Mononuclear cell (primary cell): ENCODE data around the gene ULBP2. TPM values are rescaled to one million over a fixed set of nuclear protein-coding genes. Genes with fewer than 3 reads are reported as not detected.
"Not testable (repeated sequence)": the region's sequence is repeated elsewhere in the genome, so short reads cannot be mapped to it uniquely, and the experiment has no call there.

ENCODE experiments used
- H3K27me3 ChIP-seq: 2 replicates; pipeline ENCODE4 v1.6.0; 2011; ENCODE audit warnings: low read length, control low read depth; ENCODE audit not compliant: insufficient read depth
- H3K4me1 ChIP-seq: 2 replicates; pipeline ENCODE4 v1.5.1; 2011; ENCODE audit warnings: mild to moderate bottlenecking, low read length, control low read depth; ENCODE audit not compliant: insufficient read depth
- H3K4me3 ChIP-seq: 2 replicates; pipeline ENCODE4 v1.5.1; 2011; ENCODE audit warnings: mild to moderate bottlenecking, low read length, moderate library complexity
- H3K9me3 ChIP-seq: 2 replicates; pipeline ENCODE4 v1.5.1; 2011; ENCODE audit warnings: low read depth, mild to moderate bottlenecking, control low read depth, low read length
- total RNA-seq: library from RNA; depleted of rRNA; stranded (reverse); fragments of >200 nt; gene quantifications from one replicate; pipeline ENCODE4 v1.2.3, GENCODE V29; 2012

The ULBP2 gene
- total RNA-seq, 1 donor = 0.94 TPM

DNA sequence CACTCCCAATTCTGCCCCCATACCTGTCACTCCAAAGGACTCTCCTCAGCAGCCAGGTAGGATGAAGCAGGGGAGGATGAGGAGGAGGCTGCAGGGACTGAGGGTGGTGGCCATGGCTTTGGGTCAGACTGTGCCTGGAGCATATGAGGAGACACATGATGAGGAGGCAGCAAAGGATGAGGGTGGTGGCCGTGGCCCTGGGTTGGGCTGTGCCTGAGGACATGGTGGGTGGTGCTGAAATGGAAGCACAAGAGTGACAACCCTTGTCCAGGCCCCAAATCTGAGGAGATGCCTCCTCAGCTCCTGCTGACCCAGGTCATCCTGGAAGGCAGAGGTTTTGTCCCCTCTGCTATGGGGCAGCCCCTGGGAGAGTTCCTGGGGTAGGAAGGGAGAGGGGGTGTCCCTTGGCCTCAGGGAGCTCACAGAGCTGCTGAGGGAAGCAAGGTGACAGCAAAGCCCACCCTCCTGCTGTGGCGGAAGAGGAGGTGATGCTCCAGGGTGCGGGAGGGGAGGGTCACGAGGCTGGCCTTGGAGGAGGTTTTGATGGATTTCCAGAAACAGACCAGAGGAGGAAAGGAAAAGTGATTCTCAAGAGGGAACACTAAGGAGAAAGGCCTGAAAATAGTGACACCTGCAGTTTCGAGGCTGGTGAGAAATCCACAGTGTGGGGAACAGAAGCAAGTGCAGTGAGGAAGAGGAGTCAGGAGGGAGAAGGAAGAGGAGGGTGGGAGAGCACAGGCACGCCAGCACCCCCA, 23.5 kb upstream of the ULBP2 start:
- H3K4me1 ChIP-seq = peaks cover 8% of the 10 kb centered on the region
- H3K27me3 ChIP-seq = peaks cover 25% of the 10 kb centered on the region
- H3K9me3 ChIP-seq = no peaks in the 10 kb centered on the region
- no peak overlapping the region for H3K4me3 ChIP-seq

DNA sequence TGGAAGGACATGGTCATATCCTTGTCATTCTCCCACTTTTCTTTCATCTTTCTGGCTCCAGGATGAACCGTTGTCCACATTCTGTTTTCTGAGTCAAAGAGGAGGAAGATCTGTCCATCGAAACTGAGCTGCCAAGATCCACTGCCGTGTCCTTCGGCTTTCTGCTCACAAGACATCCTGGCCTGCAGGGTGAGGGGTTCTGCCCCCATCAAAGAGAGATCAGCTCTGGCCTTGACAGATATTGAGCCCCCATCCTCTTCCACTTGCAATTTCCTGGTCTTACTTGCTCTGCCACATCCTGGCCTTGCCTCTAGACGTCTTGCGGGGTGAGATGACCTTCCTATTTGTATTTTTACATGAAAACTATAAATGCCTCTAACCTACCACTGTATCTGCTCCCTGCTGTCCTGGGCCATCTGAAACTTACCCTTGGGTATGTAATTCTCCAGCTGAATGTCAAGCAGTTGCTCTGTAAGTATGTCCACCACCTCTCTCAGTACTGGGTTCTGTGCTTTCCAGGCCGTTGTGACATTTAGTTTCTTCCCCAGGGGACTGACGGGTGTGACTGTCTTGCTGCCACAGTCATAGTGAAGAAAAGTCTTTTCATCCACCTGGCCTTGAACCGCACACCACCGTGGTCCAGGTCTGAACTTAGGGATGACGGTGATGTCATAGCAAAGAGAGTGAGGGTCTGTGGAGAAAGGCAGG, 22.5 kb upstream of the ULBP2 start:
- H3K4me3 ChIP-seq, H3K9me3 ChIP-seq: not testable (repeated sequence)
- H3K27me3 ChIP-seq = peaks cover 34% of the 10 kb centered on the region
- H3K4me1 ChIP-seq = peaks cover 12% of the 10 kb centered on the region

DNA sequence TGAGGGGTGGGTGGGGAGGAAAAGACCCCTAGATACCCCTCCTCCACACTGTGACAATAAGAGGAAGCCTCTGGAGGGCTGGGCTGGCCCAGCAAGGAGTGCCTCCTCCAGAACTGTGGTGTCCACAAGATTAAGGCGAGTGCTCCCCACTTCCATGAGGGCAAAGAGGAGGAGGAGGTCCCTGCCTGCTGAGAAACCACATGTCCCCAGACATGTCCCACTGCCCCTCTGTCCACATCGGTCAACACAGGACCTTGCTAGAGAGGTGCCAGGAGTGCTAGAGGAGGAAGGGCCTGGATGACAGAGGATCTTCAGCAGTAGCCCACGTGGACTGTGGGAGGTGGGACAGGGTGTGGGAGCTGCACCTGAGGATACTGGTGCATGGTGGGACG, 22.0 kb upstream of the ULBP2 start:
- peaks cover 40% of the 10 kb centered on the region for H3K27me3 ChIP-seq
- H3K4me3 ChIP-seq = no peak overlapping the region

DNA sequence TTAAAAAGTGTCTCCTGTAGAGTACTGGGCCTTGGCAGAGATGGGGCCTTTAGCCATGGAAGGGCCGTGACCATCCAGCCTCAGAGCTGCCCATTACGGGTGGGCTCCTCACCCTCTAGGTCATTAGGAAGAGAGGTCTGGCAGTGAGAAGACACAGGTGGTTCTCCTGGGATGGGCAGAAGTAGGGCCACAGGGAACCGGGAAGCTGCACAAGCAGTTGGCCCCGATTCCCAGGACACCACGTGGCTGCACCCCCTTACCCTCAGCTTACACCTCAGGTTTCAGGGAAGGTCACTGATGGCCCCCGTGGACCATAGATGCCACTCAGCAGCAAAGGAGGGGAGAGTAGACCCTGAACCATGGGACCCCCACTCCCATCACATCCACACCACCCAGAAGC, 20.5 kb upstream of the ULBP2 start:
- Histone ChIP-seq H3K4me1 (peaks cover 24% of the 10 kb centered on the region), H3K27me3 (peaks cover 55% of the 10 kb centered on the region), H3K4me3 (no peak overlapping the region), H3K9me3 (no peaks in the 10 kb centered on the region)

More for the DNA sequence above, 22.0 kb upstream of the ULBP2 start:
- peaks cover 12% of the 10 kb centered on the region for H3K4me1 ChIP-seq
- no peaks in the 10 kb centered on the region for H3K9me3 ChIP-seq

DNA sequence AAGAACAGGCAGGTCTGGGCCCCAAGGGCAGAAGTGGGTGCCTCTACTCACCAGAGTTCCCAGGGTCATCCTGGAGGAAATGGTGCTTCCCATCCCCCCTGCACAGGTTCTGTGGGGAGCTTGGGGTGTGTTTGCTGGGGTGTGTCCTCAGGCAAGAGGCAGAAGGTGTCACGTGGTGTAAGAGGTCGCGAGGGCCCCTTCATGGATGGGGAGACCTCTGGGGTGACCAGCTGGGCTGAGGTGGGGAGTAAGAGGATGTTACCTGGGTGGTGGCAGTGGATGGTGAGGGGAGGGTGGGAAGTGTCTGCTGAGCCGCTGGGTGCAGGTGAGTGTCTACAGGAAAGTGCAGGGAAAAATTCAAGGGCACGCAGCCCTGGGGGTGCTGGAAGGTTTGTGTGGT, 19.7 kb upstream of the ULBP2 start:
- H3K4me3 ChIP-seq, H3K9me3 ChIP-seq: not testable (repeated sequence)
- peaks cover 60% of the 10 kb centered on the region for H3K27me3 ChIP-seq
- H3K4me1 ChIP-seq = peaks cover 25% of the 10 kb centered on the region

DNA sequence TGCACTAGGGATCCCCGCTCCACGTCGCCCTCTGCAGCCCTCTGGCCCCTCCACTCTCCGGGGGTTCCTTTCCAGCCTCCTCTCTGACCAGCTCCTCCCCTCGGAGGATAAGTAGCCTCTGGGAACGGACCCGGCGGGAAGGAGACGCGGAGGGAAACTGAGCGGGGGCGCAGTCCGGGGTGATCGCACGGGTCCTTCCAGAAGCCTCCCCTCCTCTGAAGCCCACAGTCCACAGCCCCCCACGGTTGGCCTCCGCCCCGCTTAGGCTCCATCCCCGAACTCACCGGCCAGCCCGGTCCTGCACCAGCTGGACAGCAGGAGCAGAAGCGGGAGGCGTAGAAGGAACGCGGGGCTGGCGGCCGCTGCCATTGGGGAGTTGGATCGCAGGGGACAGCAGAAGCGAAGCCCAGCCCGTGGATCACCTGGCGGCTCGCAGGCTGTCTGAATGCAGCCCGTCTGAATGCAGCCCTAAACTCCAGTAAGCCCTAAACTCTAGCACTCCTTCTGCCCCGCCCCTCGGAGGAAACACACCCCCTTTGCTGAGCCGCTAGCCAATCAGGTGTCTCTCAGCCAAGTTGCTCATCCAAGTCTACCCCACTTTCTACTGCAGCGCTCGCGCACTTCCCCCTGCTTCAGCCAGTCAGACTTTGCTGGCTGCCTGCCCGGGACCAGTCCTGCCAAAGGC, 19.0 kb upstream of the ULBP2 start, which contains the start of gene RAET1G:
Gene RAET1G, minus strand, starts transcription at position 480 of the 685 bp plus-strand sequence. Its CDS starts 111 bp downstream, at position 369.
- H3K4me3 ChIP-seq = peak within 1 kb of the TSS; percentile 14
- peaks cover 66% of the 10 kb centered on the region for H3K27me3 ChIP-seq
- no peaks in the 10 kb centered on the region for H3K9me3 ChIP-seq

DNA sequence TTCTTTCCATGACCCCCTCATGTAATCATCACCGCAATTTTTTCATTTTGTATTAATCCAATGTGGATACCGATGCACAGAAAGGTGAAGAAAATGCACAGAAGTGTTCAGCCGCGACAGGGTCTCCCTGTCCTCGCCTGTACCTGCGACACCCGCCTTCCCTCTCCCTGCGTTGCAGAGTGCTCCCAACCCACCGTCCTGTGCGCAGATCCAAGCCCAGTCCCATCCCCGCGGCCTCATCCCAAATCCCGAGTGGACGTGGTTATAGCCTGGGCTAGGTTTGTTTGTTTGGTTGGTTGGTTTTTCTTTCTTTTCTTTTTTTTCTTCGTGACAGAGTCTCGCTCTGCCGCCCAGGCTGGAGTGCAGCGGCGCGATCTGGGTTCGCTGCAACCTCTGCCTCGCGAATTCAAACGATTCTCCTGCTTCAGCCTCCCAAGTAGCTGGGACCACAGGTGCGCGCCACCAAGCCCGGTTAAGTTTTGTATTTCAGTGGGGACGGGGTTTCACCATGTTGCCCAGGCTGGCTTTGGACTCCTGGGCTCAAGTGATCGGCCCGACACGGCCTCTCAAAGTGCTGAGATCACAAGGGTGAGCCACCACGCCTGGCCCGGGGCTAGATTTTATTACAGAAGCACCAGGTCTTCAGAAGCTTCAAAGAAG, 18.4 kb upstream of the ULBP2 start:
- H3K4me3 ChIP-seq = peak overlapping the region; percentile 14
- H3K4me1 ChIP-seq = peaks cover 25% of the 10 kb centered on the region
- H3K27me3 ChIP-seq = peaks cover 68% of the 10 kb centered on the region
- H3K9me3 ChIP-seq = no peaks in the 10 kb centered on the region

More for the DNA sequence above, 19.0 kb upstream of the ULBP2 start, which contains the start of gene RAET1G:
- peaks cover 25% of the 10 kb centered on the region for H3K4me1 ChIP-seq

DNA sequence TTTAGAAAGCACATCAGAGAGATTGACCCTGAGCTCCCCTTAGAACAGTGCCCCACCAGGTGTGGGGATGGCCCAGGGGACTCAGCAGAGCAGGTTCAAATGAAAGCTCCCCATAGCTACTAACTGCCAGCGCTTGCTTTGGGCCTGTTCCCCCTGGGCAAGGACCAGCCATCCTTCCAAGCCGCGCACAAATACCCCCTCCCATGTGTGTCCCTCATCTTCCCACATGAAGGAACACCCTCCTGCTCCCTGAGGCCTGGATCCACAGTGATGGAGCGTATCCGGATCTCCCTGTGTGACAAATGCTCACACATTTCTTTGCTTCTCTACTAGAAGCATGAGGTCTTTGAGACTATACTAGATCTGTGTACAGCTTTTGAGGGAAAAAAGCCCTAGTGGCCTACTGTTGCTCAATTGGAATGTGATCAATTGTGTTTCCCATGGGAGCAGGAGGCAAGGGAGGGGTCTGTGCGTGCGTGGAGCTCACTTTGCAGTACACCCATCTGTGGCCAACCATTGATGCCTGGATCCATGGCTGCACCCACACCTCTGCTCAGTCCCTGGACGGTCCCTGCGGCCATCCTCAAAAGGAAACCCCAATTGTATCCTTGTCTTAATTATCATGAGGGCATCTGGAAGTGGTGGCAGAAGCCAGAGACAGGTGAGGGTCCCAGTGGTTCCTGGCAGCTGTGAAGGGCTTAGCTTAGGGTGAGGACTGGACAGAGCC, 17.4 kb upstream of the ULBP2 start:
- no peak overlapping the region for H3K4me3 ChIP-seq
- peaks cover 25% of the 10 kb centered on the region for H3K4me1 ChIP-seq
- no peaks in the 10 kb centered on the region for H3K9me3 ChIP-seq
- H3K27me3 ChIP-seq = peaks cover 77% of the 10 kb centered on the region

DNA sequence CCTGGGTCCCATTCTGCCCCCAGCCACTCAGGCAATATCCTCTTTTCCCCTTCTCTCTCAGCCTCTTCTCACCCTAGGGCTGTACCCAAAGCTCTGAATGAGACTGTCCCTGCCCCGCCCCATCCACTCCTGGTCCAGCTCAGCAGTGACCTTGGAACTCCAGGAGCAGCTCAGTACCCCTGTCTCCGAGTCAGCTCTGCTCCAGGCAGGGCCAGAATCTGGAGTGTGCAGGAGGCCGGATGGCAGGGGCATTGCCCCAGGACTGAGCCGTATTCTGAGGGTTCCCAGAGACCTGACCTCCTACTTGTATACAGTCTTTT, 16.9 kb upstream of the ULBP2 start:
- peaks cover 82% of the 10 kb centered on the region for H3K27me3 ChIP-seq

DNA sequence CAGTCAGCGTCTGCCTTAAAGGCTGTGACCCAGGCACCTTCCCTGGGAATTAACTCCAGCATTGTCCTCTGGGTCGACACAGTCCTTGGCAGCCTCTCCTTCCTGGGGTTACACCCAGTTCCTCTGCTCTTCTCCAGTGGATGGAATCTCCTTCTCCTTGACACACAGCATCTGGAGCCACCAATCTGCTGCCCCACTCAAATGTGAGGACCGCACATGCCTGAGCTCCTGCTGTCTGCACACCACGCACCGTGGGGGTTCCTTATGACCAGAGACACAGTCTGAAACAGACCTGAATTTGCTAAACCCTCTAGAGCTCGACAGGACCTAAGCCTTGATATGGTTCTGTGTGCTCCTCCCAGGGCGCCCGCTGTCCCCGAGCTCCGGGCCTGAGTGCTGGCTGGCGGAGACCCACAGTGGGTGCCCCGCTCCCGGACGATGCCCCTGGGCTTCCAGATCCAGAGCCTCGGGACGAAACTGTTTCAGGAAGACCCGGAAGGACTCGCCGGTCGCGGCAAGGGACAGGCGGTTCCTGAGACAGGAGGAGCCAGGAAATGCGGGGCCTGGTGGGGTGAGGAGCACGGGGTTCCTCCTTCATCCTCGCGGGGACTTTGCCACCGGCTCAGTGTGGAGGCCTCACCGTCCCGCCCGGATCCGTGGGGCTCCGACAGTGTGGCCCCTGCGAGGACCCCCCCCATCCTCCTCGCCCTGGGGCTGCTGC, 16.4 kb upstream of the ULBP2 start:
- no peak overlapping the region for H3K4me3 ChIP-seq
- peaks cover 87% of the 10 kb centered on the region for H3K27me3 ChIP-seq
- H3K4me1 ChIP-seq = peaks cover 25% of the 10 kb centered on the region
- H3K9me3 ChIP-seq = no peaks in the 10 kb centered on the region

More for the DNA sequence above, 16.9 kb upstream of the ULBP2 start:
- no peaks in the 10 kb centered on the region for H3K9me3 ChIP-seq
- no peak overlapping the region for H3K4me3 ChIP-seq
- H3K4me1 ChIP-seq = peaks cover 25% of the 10 kb centered on the region

DNA sequence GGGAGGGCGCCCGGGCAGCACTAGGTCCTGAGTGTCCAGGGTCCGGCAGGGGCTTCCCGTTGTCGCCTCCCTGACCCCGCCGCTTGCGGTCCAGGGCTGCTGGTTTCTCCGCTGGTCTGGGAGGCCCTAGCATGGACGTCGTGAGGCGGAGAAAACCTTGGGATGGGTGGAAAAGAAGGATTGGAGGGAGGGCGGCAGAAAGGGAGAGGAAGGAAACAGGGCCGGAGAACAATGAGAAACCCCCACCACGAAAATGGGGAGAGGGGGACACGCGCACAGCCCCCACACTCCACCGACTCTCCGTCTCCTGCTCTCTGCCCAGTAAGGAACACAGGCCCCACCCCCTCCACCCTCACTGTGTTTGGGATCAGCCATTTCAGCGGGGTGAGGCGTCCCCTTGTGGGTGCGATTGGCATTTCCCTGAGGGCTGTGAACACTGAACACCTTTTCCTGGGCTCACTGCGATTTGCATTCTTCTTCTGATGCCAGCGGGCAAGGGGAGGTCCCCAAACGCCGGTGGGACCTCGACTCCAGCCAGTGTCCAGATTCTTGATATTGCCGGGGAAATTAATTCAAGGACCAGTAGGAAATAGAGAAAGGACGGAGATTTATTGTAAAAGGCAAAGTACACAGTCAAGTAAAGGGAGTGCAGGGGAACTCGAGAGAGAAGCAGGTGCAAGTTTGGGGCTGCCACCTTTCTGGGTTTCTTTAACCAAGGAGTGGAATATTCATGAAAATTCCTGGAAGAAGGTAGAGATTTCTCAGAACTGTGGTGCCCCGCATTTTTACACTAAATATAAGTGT, 15.6 kb upstream of the ULBP2 start:
- H3K9me3 ChIP-seq = no peaks in the 10 kb centered on the region
- H3K4me3 ChIP-seq = no peak overlapping the region
- peaks cover 25% of the 10 kb centered on the region for H3K4me1 ChIP-seq
- peaks cover 89% of the 10 kb centered on the region for H3K27me3 ChIP-seq

DNA sequence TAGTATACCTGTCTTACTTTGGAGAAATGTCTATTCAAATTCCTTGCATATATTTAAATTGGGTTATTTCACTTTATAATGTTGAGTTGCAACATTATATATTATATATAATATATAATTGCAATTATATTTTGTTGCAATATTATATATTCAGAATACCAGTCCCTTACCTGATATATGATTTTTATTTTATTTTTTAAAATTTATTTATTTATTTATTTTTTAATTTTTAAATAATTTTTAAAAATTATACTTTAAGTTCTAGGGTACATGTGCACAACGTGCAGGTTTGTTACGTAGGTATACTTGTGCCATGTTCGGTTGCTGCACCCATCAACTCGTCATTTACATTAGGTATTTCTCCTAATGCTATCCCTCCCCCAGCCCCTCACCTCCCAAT, 14.8 kb upstream of the ULBP2 start:
- H3K27me3 ChIP-seq = peaks cover 87% of the 10 kb centered on the region
- H3K4me1 ChIP-seq = peaks cover 25% of the 10 kb centered on the region
- H3K9me3 ChIP-seq, H3K4me3 ChIP-seq: not testable (repeated sequence)

DNA sequence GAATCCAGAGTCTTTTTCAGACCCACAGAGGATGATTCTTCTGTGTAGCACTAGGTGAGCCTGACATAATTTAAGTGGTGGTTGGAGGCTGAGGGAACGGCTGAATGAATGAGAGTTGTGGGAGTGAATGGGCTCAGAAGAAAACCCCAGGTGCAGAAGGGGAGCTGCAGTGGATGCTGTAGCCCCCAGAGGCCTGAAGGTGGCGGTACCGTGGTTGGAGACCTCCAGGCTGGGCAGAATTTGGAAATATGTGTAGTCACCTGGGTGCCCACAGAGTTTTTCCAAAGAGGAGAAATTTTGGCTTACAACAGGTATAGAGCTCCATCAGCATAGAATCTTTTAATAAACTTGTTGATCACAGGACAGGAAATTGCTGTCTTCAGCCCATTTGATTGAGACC, 12.4 kb upstream of the ULBP2 start:
- H3K4me1 ChIP-seq = peaks cover 12% of the 10 kb centered on the region
- no peaks in the 10 kb centered on the region for H3K9me3 ChIP-seq
- peaks cover 84% of the 10 kb centered on the region for H3K27me3 ChIP-seq
- no peak overlapping the region for H3K4me3 ChIP-seq
